SK-N-SH (cell line): ENCODE data around the gene TRPC5OS. TPM values are rescaled to one million over a fixed set of nuclear protein-coding genes. Genes with fewer than 3 reads are reported as not detected.

Source experiments
- CTCF ChIA-PET: fragments of 300-600, 350-600 bp; formaldehyde crosslinking; extraction: SDS; loops from one replicate; lab custom pipeline; 2021; lab: Yijun Ruan, JAX
- POLR2A ChIA-PET: fragments of 350-600 bp; sonication (Branson Sonifier 250); formaldehyde crosslinking; extraction: SDS; loops from one replicate; lab custom pipeline; 2020; ENCODE audit warnings: antibody characterized with exemption, inconsistent platforms; lab: Yijun Ruan, JAX
- DNase-seq: peaks from one replicate; pipeline ENCODE4 v3.0.0; 2012
- H2AFZ ChIP-seq: fragments of 200-600 bp; sonication (generic); 2 replicates; pipeline ENCODE4 v1.8.1; 2016; ENCODE audit warnings: antibody characterized with exemption, mild to moderate bottlenecking, low read depth
- H3F3A ChIP-seq: fragments of 200-600 bp; sonication (generic); replicated peaks from 2 replicates; pipeline ENCODE3; 2016; ENCODE audit warnings: antibody characterized with exemption, mild to moderate bottlenecking; ENCODE audit not compliant: insufficient read depth
- H3K27ac ChIP-seq, 2 experiments: fragments of 200-500 bp in 1 of 2; fragments of 200-600 bp in 1 of 2; sonication (Bioruptor generic) in 1 of 2; sonication (generic), shearing (Covaris generic) in 1 of 2; 2 replicates each; pipeline versions ENCODE4 v1.5.1 to v1.6.1; 2014 to 2016; ENCODE audit warnings: low read depth in 2 of 2, inconsistent platforms in 1 of 2, low read length in 1 of 2, mild to moderate bottlenecking in 1 of 2, mixed read lengths in 1 of 2
- H3K27me3 ChIP-seq: fragments of 200-600 bp; sonication (generic), shearing (Covaris generic); 2 replicates; pipeline ENCODE4 v1.6.1; 2016; ENCODE audit warnings: mixed run types; ENCODE audit not compliant: insufficient read depth
- H3K36me3 ChIP-seq, 2 experiments: fragments of 200-500 bp in 1 of 2; fragments of 200-600 bp in 1 of 2; sonication (Bioruptor generic) in 1 of 2; sonication (generic) in 1 of 2; replicated peaks in 1 of 2; 2 replicates each; pipeline versions ENCODE3 to v1.5.1; 2014 to 2016; ENCODE audit warnings: low read length in 1 of 2, mild to moderate bottlenecking in 1 of 2; ENCODE audit not compliant: insufficient read depth in 2 of 2, control insufficient read depth in 1 of 2
- H3K4me1 ChIP-seq, 2 experiments: fragments of 200-500 bp in 1 of 2; fragments of 200-600 bp in 1 of 2; sonication (Bioruptor generic) in 1 of 2; sonication (generic), shearing (Covaris generic) in 1 of 2; 2 replicates each; pipeline versions ENCODE4 v1.5.1 to v1.6.1; 2014 to 2016; ENCODE audit warnings: low read depth in 1 of 2, low read length in 1 of 2, mixed run types in 1 of 2; ENCODE audit not compliant: insufficient read depth in 2 of 2, control insufficient read depth in 1 of 2
- H3K4me2 ChIP-seq: fragments of 200-600 bp; sonication (generic), shearing (Covaris generic); 2 replicates; pipeline ENCODE4 v1.6.1; 2017; ENCODE audit warnings: mixed run types
- H3K4me3 ChIP-seq, 2 experiments: fragments of 200-500 bp in 1 of 2; fragments of 200-600 bp in 1 of 2; sonication (Bioruptor generic) in 1 of 2; sonication (generic), shearing (Covaris generic) in 1 of 2; 2 replicates each; pipeline versions ENCODE4 v1.5.1 to v1.8.1; 2014 to 2016; ENCODE audit warnings: low read depth in 2 of 2, inconsistent platforms in 1 of 2, low read length in 1 of 2, mild to moderate bottlenecking in 1 of 2, mixed read lengths in 1 of 2, moderate library complexity in 1 of 2
- H3K79me2 ChIP-seq: fragments of 200-600 bp; sonication (generic); 2 replicates; pipeline ENCODE4 v1.8.1; 2017; ENCODE audit warnings: mild to moderate bottlenecking; ENCODE audit not compliant: insufficient read depth
- H3K9ac ChIP-seq: fragments of 200-600 bp; sonication (generic); 2 replicates; pipeline ENCODE4 v1.6.1; 2017; ENCODE audit warnings: mixed run types
- H3K9me2 ChIP-seq: fragments of 200-600 bp; sonication (generic); 2 replicates; pipeline ENCODE4 v1.6.1; 2017; ENCODE audit warnings: mixed run types
- H3K9me3 ChIP-seq: fragments of 200-600 bp; sonication (generic); 2 replicates; pipeline ENCODE4 v1.6.1; 2017; ENCODE audit warnings: mixed run types, mild to moderate bottlenecking, moderate library complexity
- H4K20me1 ChIP-seq: fragments of 200-600 bp; sonication (generic); 2 replicates; pipeline ENCODE4 v1.6.1; 2017; ENCODE audit warnings: mild to moderate bottlenecking, mixed run types; ENCODE audit not compliant: insufficient read depth
- CHD2 ChIP-seq: fragments of 150-350 bp; IDR thresholded peaks from 2 replicates; pipeline ENCODE4 v1.6.1; 2018; ENCODE audit warnings: low read length; ENCODE audit not compliant: partially characterized antibody
- FOXJ3 ChIP-seq: sonication (generic); formaldehyde crosslinking; IDR thresholded peaks from 2 replicates; pipeline ENCODE4 v1.5.1; 2020; ENCODE audit warnings: mild to moderate bottlenecking, missing genetic modification reagents
- FOXM1 ChIP-seq: IDR thresholded peaks from 2 replicates; pipeline ENCODE4 v1.4.0; 2012; ENCODE audit warnings: low read depth, mild to moderate bottlenecking
- GABPA ChIP-seq: IDR thresholded peaks from 2 replicates; pipeline ENCODE4 v1.4.0; 2012; ENCODE audit warnings: low read depth, mild to moderate bottlenecking
- IRF3 ChIP-seq: fragments of 150-350 bp; IDR thresholded peaks from 2 replicates; pipeline ENCODE4 v1.6.1; 2016; ENCODE audit warnings: mild to moderate bottlenecking, low read depth, low read length
- MXI1 ChIP-seq: IDR thresholded peaks from 2 replicates; pipeline ENCODE4 v1.6.1; 2012; ENCODE audit warnings: mild to moderate bottlenecking, low read depth, low read length, improper control_type of control experiment
- NFIC ChIP-seq: IDR thresholded peaks from 2 replicates; pipeline ENCODE4 v1.4.0; 2012; ENCODE audit warnings: borderline replicate concordance
- NRF1 ChIP-seq: IDR thresholded peaks from 2 replicates; pipeline ENCODE4 v1.6.1; 2012; ENCODE audit warnings: low read depth, mild to moderate bottlenecking, low read length
- POLR2AphosphoS5 ChIP-seq: IDR thresholded peaks from 2 replicates; pipeline ENCODE4 v1.6.1; 2012; ENCODE audit warnings: low read depth, low read length
- RCOR1 ChIP-seq: fragments of 150-350 bp; IDR thresholded peaks from 2 replicates; pipeline ENCODE4 v1.6.1; 2017; ENCODE audit warnings: antibody characterized with exemption, low read length
- REST ChIP-seq: IDR thresholded peaks from 2 replicates; pipeline ENCODE4 v1.6.1; 2012; ENCODE audit warnings: mild to moderate bottlenecking, low read depth, low read length, moderate library complexity
- SIN3A ChIP-seq: IDR thresholded peaks from 2 replicates; pipeline ENCODE4 v1.6.1; 2012; ENCODE audit warnings: low read depth, mild to moderate bottlenecking, low read length, moderate library complexity, borderline replicate concordance
- TAF1 ChIP-seq: IDR thresholded peaks from 2 replicates; pipeline ENCODE4 v1.6.1; 2012; ENCODE audit warnings: low read depth, mild to moderate bottlenecking, low read length, moderate library complexity, borderline replicate concordance
- YY1 ChIP-seq: IDR thresholded peaks from 2 replicates; pipeline ENCODE4 v1.4.0; 2012; ENCODE audit warnings: low read depth, mild to moderate bottlenecking
- WGBS: methylation state at CpG from one replicate; pipeline ENCODE4 v1.1.6; 2017; ENCODE audit warnings: low lambda C conversion rate; 5-methylcytosine and 5-hydroxymethylcytosine counted together
- polyA plus RNA-seq, 3 experiments: library from polyadenylated mRNA; depleted of rRNA; stranded (reverse); fragments of >200 nt; gene quantifications; 2 replicates each; pipeline ENCODE4 v1.2.3, GENCODE V29; 2012

The TRPC5OS gene
- polyA plus RNA-seq, 1 of the 3 experiments (the other 2 are of a cell fraction): not detected

- CTCF ChIA-PET: no interaction called here
- H3K36me3 ChIP-seq: no peaks in the 10 kb centered on the region
- TF ChIP-seq POLR2AphosphoS5 (no peak), NRF1 (no peak), TAF1 (no peak), CHD2 (no peak), SIN3A (no peak), FOXM1 (no peak), YY1 (no peak), RCOR1 (no peak), NFIC (no peak), GABPA (no peak), IRF3 (no peak)
Measured at GRCh38 chrX:111917591-111917990, 41.6 kb downstream of the TRPC5OS start.

GRCh38 chrX:111928456-111928855 lies 52.5 kb downstream of the TRPC5OS start:
- Histone ChIP-seq H3K4me1 (no peaks in the 10 kb centered on the region), H3K4me3 (no peak overlapping the region), H3K79me2 (no peaks in the 10 kb centered on the region), H3F3A (no peaks in the 10 kb centered on the region), H2AFZ (no peak overlapping the region), H3K36me3 (no peaks in the 10 kb centered on the region), H3K9me2 (no peaks in the 10 kb centered on the region), H3K9ac (no peak overlapping the region), H3K4me2 (no peak overlapping the region), H4K20me1 (no peaks in the 10 kb centered on the region), H3K9me3 (no peaks in the 10 kb centered on the region), H3K27me3 (no peaks in the 10 kb centered on the region; the same call in 1 of the 2 replicates), H3K27ac (no peak overlapping the region)
- no peak for DNase-seq
- CTCF ChIA-PET: no interaction called here
- 27% methylated on average over 4 of the region's 4 CpGs for WGBS
- TF ChIP-seq REST (no peak), POLR2AphosphoS5 (no peak), FOXJ3 (CRISPR knock-in tag) (no peak), MXI1 (no peak)
- POLR2A ChIA-PET: no interaction called here

More at GRCh38 chrX:111917591-111917990, 41.6 kb downstream of the TRPC5OS start:
- POLR2A ChIA-PET: no interaction called here
- Histone ChIP-seq H3K9me3 (no peaks in the 10 kb centered on the region), H3K4me1 (no peaks in the 10 kb centered on the region; a peak in 1 of 4 replicates), H3K9ac (no peak overlapping the region), H3K27me3 (peaks cover 5% of the 10 kb centered on the region; the same call in 1 of the 2 replicates), H3K4me2 (no peak overlapping the region), H3K79me2 (no peaks in the 10 kb centered on the region), H3K27ac (no peak overlapping the region), H3K4me3 (no peak overlapping the region), H4K20me1 (no peaks in the 10 kb centered on the region), H3K9me2 (no peaks in the 10 kb centered on the region), H2AFZ (no peak overlapping the region), H3F3A (no peaks in the 10 kb centered on the region)
- DNase-seq: no peak

Other genes with a start within 250 kb of the TRPC5OS start
- 76.7 and 89.7 TPM in 2 replicates for gene ALG13, start 195.0 kb upstream of the TRPC5OS start, polyA plus RNA-seq (2012; rRNA removed)
- not detected in 2 replicates for gene TRPC5, start 206.6 kb downstream of the TRPC5OS start, polyA plus RNA-seq (2012; rRNA removed)
- not detected in 2 replicates for gene RTL4, start 206.8 kb downstream of the TRPC5OS start, polyA plus RNA-seq (2012; rRNA removed)